Cardiac septum (tissue), 1 donor: ENCODE data around the gene UNCX. TPM values are rescaled to one million over a fixed set of nuclear protein-coding genes. Genes with fewer than 3 reads are reported as not detected.
"Not testable (repeated sequence)": the region's sequence is repeated elsewhere in the genome, so short reads cannot be mapped to it uniquely, and the experiment has no call there.

ENCODE experiments used
- DNase-seq: peaks from one replicate; pipeline ENCODE4 v3.0.0-alpha.2; 2020; ENCODE audit warnings: low spot score
- intact Hi-C: fragments of 100-400 bp; cut with DNase I; formaldehyde crosslinking; loops from one replicate; pipeline ENCODE4 v1.14.0; 2022
- total RNA-seq: library from RNA; stranded (reverse); fragmentation: NEBNext Ultra II Directional; extraction: Animal tissue kit (Norgen Biotek cat#: 25700); gene quantifications from one replicate; pipeline ENCODE4 v1.2.1, GENCODE V29; 2021
- donor health status: DM: no; HTN: no; CAD: no.

Gene UNCX
- total RNA-seq, 1 donor from 2014 or later: not detected

GRCh38 chr7:1268076-1268815 is 35.6 kb downstream of the UNCX start:
- DNase-seq: no peak
- intact Hi-C loops: no loop called here

DNA sequence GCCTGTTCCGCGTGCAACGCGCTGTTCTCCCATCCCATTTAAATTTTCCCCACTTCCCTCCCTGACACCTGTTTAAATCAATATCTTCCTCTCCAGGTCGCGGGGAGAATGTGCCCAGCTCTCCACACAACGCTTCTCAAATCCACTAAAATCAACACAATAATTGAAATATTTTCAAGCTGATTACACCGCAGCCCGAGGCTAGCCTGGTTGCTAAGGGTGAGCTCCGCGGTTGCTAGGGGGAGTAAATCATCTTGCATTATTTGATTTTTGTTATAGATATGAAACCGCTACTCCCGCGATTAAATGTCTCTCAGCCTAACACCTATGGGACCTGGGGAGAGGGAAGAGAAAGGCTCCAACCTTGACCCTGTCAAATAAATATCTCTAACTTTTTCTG is 36.2 kb downstream of the UNCX start:
- intact Hi-C loops: no loop called here
- DNase-seq: no peak

DNA sequence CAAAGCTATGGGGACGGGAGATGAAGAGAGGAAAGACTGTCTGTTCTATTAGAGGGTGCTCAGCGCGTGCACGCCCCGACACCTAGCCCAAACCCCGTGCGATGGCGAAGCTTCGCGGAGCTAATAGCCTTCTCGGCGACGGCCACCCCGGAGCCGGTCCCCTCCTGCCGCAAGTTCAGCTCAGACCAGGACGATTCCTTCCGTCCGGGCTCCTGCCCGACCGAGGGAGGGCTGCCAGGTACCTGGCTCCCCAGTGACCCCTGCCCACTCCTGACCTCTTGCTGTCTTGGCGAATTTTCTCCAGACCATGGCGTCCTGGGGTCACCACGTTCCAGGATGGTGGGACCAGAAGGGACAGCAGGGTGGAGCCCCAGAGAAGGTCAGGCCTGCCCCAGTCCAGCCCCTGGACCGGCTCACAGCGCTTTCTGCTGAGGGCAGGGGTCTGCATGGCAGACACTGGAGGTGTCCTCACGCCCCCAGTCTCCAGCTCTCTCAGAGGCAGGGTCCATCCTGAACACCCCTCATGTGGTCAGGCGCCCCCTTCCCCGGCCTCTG is 36.7 kb downstream of the UNCX start:
- intact Hi-C loops: no loop called here
- DNase-seq: no peak

DNA sequence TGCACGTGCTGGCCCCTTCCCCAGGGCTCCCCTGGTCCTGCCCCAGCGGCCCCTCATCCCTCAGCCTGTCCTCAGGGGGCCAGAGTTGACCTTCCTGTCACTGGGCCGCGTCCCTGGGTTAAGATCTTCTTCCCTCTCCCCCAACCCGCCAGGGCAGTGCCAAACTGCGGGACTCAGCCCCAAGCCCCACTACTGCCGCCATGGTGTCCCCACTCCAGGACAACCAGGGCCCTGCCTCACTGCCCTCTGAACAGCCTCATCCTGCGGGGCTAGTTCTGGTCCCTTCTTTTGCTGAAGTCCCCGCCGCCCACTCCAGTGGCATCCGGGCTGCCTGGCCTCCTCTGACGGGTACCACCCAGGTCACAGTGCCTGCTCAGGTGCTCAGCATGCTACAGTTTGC is 37.5 kb downstream of the UNCX start:
- no peak for DNase-seq

GRCh38 chr7:1271046-1271445 is 38.4 kb downstream of the UNCX start:
- intact Hi-C loops: no loop called here
- no peak for DNase-seq

More for the DNA sequence above, 37.5 kb downstream of the UNCX start:
- intact Hi-C loops: no loop called here

- no peak for DNase-seq
- intact Hi-C loops: no loop called here
These were observed 39.0 kb downstream of the UNCX start for GRCh38 chr7:1271656-1272055.

- DNase-seq, intact Hi-C loops: not testable (repeated sequence)
These were observed 39.5 kb downstream of the UNCX start for GRCh38 chr7:1272136-1272535.

GRCh38 chr7:1274121-1274875 is 41.6 kb downstream of the UNCX start:
- no peak for DNase-seq
- intact Hi-C loops: no loop called here

GRCh38 chr7:1274876-1275375 is 42.3 kb downstream of the UNCX start:
- intact Hi-C loops: no loop called here
- DNase-seq: no peak

DNA sequence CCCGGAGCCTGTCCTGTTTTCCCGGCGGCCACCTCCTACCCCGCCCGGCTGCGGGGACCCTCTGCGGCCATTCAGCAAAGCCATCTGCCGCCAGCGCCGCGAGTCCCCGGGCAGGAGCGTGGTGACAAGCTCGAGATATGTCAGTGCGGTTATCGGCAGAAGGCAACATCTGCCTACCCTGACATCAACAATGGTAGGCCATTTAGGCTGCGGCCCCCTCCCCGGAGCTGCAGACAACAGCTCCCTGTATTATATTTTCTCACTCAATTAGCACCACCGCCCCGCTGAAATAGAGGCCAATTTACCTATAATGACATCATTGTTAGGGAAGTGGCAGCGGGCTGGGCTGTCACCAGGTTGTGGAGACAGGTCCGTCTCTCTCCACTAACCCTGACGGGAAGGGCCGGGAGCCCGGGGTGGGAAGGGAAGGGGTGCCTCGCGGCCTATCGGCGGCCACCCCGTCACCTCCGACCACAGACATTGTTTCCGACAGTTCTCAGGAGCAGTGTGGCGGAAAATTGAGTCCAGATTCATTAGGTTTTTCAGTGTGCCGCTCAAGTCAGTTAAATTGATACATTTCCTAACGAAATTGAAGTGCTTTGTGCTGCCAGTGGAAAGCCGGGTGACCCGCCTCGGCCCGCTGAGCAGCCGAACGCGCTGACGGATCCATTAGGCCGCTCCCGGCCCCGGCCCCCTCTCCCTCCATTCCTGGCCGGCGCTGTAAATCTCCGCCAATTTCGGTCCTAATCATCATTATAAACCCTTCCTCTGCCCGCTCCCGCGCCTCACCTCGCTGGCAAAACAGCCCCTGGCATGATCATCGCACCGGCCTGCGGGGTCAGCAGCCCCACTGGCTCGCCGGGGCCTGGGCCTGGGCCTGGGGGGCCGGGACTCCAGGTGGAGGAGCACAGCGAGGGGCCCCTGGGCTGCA is 43.0 kb downstream of the UNCX start:
- intact Hi-C loops: no loop called here
- DNase-seq: no peak

GRCh38 chr7:1276626-1277175 is 44.0 kb downstream of the UNCX start:
- intact Hi-C loops: no loop called here
- no peak for DNase-seq

DNA sequence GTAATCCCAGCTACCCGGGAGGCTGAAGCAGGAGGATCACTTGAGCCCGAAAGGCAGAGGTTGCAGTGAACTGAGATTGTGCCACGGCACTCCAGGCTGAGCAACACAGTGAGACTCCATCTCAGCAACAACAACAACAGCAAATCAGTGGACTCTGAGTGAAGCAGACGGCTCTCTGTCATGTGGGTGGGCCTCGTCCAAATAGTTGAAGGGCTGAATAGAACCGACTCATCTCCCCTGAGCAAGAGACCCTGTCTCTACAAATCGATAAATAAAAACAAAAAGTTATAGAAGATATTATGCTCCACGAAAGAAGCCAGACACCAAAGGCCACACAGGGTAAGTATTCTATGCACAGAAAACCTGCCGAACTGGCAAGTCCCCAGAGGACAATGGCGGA is 45.9 kb downstream of the UNCX start:
- intact Hi-C loops: no loop called here
- no peak for DNase-seq

DNA sequence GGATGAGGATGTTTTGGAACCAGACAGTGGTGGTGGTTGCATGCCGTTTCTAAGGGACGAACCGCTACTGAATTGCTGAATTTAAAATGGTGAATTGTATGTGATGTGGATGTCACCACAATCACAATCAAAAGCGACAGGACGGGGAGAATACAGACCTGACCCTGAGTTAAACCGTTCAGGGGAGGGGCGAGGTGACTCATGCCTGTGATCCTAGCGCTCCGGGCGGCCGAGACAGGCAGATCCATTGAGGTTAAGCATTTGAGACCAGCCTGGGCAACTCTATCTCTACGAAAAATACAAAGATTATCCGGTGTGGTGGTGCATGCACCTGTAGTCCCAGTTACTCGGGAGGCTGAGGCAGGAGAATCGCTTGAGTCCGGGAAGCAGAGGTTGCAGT is 46.4 kb downstream of the UNCX start:
- intact Hi-C loops: no loop called here
- no peak for DNase-seq

GRCh38 chr7:1279895-1280294 is 47.2 kb downstream of the UNCX start:
- intact Hi-C loops, DNase-seq: not testable (repeated sequence)

- DNase-seq: no peak
- intact Hi-C loops: no loop called here
These were observed 48.4 kb downstream of the UNCX start for GRCh38 chr7:1281068-1281467.

- no peak for DNase-seq
- intact Hi-C loops: no loop called here
These were observed 50.0 kb downstream of the UNCX start for GRCh38 chr7:1282679-1283078.

- intact Hi-C loops: no loop called here
- DNase-seq: no peak
These were observed 50.7 kb downstream of the UNCX start for GRCh38 chr7:1283337-1283736.

DNA sequence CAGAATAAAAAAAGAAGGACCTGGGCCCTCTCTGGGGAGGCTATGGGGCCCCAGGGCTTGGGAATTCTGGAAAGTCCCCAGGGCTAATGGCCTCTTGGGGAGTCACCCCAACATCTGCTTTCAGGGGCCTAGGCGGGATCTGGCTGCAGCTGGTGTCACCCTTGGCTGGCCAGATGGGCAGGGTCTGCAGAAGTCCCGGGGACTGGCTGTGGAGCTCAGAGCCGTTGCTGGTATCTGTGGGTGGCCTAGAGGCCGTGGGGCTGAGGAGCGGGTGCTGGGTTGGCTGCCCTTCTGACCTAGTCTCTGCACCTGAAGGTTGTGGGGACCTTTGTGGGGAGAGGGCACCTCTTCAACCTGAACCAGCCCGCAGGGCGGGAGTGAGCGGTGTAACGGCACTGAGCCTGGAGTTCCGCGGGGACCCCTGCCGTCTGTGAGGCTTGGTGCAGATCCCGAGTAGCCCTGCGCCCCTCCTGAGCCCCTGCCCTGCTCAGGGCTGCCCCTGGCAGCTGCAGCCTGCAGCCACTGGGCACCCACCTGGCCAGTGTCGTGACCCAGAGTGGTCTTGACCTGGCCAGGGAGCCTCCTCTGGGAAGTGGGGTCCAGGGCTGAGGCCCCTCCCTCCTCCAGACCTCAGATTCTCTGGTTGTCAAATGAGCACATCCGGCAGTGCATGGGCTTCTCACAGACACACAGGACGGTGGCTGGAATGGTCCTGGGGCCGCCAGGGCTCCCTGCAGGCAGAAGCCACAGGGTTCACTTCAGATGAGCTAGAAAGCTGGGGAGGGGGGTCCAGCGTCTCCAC is 51.5 kb downstream of the UNCX start:
- no peak for DNase-seq
- intact Hi-C loops: no loop called here
